ENCODE results near the gene SMYD3. TPM values are rescaled to one million over a fixed set of nuclear protein-coding genes. Genes with fewer than 3 reads are reported as not detected.

Gene SMYD3
- total RNA-seq, 1 experiment from 2014 or later: 25.5 TPM

- Histone ChIP-seq H2BK15ac (ENCODE audit: low read depth, low read length) (no peak overlapping the region), H2BK20ac (ENCODE audit: low read depth, low read length, poor library complexity, severe bottlenecking) (no peak overlapping the region), H3T11ph (ENCODE audit: low read length) (no peak overlapping the region), H4K5ac (ENCODE audit: insufficient read length, low read depth, low read length) (no peak overlapping the region), H2AK5ac (ENCODE audit: insufficient read length, low read length) (no peak overlapping the region), H3K18ac (ENCODE audit: insufficient read length, low read depth, low read length) (no peak overlapping the region), H3K79me1 (ENCODE audit: insufficient read depth, low read depth, low read length, poor library complexity, severe bottlenecking) (no peaks in the 10 kb centered on the region), H3K4me2 (ENCODE audit: insufficient read depth, insufficient read length, low read length) (no peak overlapping the region), H2BK120ac (ENCODE audit: low read depth, low read length, poor library complexity, severe bottlenecking) (no peak overlapping the region), H3K9ac (ENCODE audit: extremely low read depth, insufficient read length, low read length) (no peak overlapping the region), H2BK12ac (ENCODE audit: insufficient read length, low read depth, low read length) (no peak overlapping the region), H3K23ac (ENCODE audit: insufficient read length, low read depth, low read length) (no peak overlapping the region), H3K56ac (ENCODE audit: insufficient read length, low read depth, low read length) (no peak overlapping the region), H3K4ac (ENCODE audit: low read depth, low read length) (no peak overlapping the region), H2BK5ac (ENCODE audit: insufficient read length, low read length) (no peak overlapping the region), H3K9me3 (ENCODE audit: control insufficient read depth, low read depth, low read length) (no peaks in the 10 kb centered on the region), H3K4me1 (ENCODE audit: insufficient read depth, low read length) (peaks cover 4% of the 10 kb centered on the region), H4K91ac (ENCODE audit: insufficient read length, low read depth, low read length) (no peak overlapping the region), H3K27me3 (ENCODE audit: insufficient read depth, low read length) (no peaks in the 10 kb centered on the region), H3K27ac (ENCODE audit: insufficient read length, low read depth, low read length) (no peak overlapping the region), H4K8ac (replicated peaks; ENCODE audit: insufficient read length, low read depth, low read length) (no peak overlapping the region), H2AFZ (ENCODE audit: low read length) (no peak overlapping the region), H3K79me2 (ENCODE audit: insufficient read depth, low read length) (no peaks in the 10 kb centered on the region), H4K20me1 (ENCODE audit: control insufficient read depth, insufficient read depth, insufficient read length) (no peaks in the 10 kb centered on the region), H3K14ac (ENCODE audit: insufficient read depth, low read length) (no peak overlapping the region), H3K23me2 (ENCODE audit: insufficient read length, low read depth, low read length, poor library complexity, severe bottlenecking) (no peaks in the 10 kb centered on the region)
- peaks cover 20 to 21% of the 10 kb centered on the region in 2 experiments for H3K4me1 Mint-ChIP-seq
- DNase-seq: no peak
- no peak overlapping the region for H3K4me3 Mint-ChIP-seq
- no peaks in the 10 kb centered on the region for H3K27me3 Mint-ChIP-seq (ENCODE audit: low read depth)
- no CpG with 5 or more reads among the region's 1 CpG for WGBS (ENCODE audit: extremely low coverage, insufficient read length, low lambda C conversion rate)
- no peaks in the 10 kb centered on the region for H3K36me3 Mint-ChIP-seq (ENCODE audit: insufficient read depth in 1 of 3, low read depth in 3 of 3)
- TF ChIP-seq, protein P1, sequence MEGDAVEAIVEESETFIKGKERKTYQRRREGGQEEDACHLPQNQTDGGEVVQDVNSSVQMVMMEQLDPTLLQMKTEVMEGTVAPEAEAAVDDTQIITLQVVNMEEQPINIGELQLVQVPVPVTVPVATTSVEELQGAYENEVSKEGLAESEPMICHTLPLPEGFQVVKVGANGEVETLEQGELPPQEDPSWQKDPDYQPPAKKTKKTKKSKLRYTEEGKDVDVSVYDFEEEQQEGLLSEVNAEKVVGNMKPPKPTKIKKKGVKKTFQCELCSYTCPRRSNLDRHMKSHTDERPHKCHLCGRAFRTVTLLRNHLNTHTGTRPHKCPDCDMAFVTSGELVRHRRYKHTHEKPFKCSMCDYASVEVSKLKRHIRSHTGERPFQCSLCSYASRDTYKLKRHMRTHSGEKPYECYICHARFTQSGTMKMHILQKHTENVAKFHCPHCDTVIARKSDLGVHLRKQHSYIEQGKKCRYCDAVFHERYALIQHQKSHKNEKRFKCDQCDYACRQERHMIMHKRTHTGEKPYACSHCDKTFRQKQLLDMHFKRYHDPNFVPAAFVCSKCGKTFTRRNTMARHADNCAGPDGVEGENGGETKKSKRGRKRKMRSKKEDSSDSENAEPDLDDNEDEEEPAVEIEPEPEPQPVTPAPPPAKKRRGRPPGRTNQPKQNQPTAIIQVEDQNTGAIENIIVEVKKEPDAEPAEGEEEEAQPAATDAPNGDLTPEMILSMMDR (conservative IDR thresholded peaks at IDR 0.05): no peak
- H3K27ac Mint-ChIP-seq: peak overlapping the region in 2 of 3 experiments; percentile 17 to 24; a peak in 1 of 7 replicates
- no peaks in the 10 kb centered on the region for H3K9me3 Mint-ChIP-seq
Measured at GRCh38 chr1:246292571-246292970, 214.5 kb downstream of the SMYD3 start.

Data from H9 (cell line).